SH-SY5Y (cell line): ENCODE measurements around the gene OR10P1.

ENCODE experiments used
- GATA2 ChIP-seq: IDR thresholded peaks from 2 replicates; pipeline ENCODE4 v1.6.1; 2011; ENCODE audit warnings: mild to moderate bottlenecking, low read depth, low read length
- GATA3 ChIP-seq: IDR thresholded peaks from 2 replicates; pipeline ENCODE4 v1.6.1; 2011; ENCODE audit warnings: low read depth, mild to moderate bottlenecking, low read length, moderate library complexity

DNA sequence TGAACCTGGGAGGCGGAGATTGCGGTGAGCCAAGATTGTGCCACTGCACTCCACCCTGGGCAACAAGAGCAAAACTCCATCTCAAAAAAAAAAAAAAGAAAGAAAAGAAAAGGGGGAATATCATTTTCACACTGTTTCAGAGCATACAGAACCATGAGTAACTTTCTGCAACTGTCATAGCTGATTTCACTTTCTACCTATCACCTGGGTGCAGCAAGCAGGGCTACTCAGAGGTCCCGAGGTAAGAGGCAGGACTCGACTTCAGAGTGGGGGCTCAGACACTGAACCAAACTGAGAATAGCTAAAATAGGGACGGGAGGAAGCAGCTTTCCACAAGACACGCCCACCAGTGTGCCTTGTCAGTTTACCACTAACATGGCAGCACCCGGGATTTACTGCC, 29.8 kb downstream of the OR10P1 start:
- TF ChIP-seq GATA3 = no peak
- TF ChIP-seq GATA2 = no peak
